Body of pancreas (tissue), 4 donors: ENCODE data around the gene TJAP1.

Experiments used
- POLR2A ChIP-seq, 3 donors: fragments of 450-650 bp; IDR thresholded peaks; one replicate each; pipeline ENCODE4 v1.6.1; 2016; ENCODE audit warnings: antibody characterized with exemption in 3 of 3, mild to moderate bottlenecking in 2 of 3
- TF ChIP-seq, protein P1 (sequence below), 7 experiments: fragments of 450-650 bp in 4 of 7; fragments of 200-600 bp in 3 of 7; sonication (generic) in 3 of 7; IDR thresholded peaks; one replicate each; pipeline ENCODE4 v1.5.1; 2016 to 2019; ENCODE audit warnings: antibody characterized with exemption in 7 of 7

DNA sequence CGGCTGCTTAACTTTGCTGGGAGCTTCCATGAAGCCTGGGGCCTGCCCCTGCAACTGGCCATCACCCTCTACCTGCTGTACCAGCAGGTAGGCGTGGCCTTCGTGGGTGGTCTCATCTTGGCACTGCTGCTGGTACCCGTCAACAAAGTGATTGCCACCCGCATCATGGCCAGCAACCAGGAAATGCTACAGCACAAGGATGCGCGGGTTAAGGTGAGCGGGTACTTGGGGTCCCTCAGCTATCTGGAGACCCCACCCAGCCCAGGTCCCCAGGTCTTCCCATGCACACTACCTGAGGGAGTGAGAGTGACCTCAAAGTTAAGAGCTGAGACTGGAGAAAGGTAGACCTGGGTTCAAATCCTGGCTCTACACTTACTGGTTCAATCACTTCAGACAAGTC is 44.2 kb upstream of the TJAP1 start:
- TF ChIP-seq, protein P1, sequence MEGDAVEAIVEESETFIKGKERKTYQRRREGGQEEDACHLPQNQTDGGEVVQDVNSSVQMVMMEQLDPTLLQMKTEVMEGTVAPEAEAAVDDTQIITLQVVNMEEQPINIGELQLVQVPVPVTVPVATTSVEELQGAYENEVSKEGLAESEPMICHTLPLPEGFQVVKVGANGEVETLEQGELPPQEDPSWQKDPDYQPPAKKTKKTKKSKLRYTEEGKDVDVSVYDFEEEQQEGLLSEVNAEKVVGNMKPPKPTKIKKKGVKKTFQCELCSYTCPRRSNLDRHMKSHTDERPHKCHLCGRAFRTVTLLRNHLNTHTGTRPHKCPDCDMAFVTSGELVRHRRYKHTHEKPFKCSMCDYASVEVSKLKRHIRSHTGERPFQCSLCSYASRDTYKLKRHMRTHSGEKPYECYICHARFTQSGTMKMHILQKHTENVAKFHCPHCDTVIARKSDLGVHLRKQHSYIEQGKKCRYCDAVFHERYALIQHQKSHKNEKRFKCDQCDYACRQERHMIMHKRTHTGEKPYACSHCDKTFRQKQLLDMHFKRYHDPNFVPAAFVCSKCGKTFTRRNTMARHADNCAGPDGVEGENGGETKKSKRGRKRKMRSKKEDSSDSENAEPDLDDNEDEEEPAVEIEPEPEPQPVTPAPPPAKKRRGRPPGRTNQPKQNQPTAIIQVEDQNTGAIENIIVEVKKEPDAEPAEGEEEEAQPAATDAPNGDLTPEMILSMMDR (IDR thresholded peaks at IDR 0.05): no peak
- no peak for TF ChIP-seq POLR2A (IDR thresholded peaks at IDR 0.05)
